ENCODE data around the gene RPS27L.

DNA sequence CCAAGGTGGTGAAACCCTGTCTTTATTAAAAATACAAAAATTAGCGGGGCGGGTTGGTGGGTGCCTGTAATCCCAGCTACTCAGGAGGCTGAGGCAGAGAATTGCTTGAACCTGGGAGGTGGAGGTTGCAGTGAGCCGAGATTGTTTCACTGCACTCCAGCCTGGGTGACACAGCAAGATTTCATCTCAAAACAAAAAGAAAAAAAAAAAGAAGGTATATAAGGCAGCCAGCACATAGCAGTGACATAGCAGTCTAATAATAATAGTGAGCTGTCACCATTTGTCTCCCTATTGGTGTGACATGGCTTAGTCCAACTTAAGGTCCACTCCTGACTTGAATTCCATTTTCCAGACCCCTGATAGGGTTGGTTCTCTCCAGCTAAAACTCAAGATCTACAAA is 44.4 kb downstream of the RPS27L start:
- TF ChIP-seq, protein P1, sequence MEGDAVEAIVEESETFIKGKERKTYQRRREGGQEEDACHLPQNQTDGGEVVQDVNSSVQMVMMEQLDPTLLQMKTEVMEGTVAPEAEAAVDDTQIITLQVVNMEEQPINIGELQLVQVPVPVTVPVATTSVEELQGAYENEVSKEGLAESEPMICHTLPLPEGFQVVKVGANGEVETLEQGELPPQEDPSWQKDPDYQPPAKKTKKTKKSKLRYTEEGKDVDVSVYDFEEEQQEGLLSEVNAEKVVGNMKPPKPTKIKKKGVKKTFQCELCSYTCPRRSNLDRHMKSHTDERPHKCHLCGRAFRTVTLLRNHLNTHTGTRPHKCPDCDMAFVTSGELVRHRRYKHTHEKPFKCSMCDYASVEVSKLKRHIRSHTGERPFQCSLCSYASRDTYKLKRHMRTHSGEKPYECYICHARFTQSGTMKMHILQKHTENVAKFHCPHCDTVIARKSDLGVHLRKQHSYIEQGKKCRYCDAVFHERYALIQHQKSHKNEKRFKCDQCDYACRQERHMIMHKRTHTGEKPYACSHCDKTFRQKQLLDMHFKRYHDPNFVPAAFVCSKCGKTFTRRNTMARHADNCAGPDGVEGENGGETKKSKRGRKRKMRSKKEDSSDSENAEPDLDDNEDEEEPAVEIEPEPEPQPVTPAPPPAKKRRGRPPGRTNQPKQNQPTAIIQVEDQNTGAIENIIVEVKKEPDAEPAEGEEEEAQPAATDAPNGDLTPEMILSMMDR (IDR thresholded peaks at IDR 0.05): no peak
- no peak for TF ChIP-seq POLR2A (IDR thresholded peaks at IDR 0.05)

Measured in esophagus squamous epithelium (tissue), 4 donors.